ENCODE results near the gene MUC5B.

The MUC5B gene

GRCh38 chr11:1209371-1210057 is 13.4 kb upstream of the MUC5B start:
- TF ChIP-seq TAF1 (IDR thresholded peaks at IDR 0.05; ENCODE audit: borderline replicate concordance, insufficient read depth, low read length) (no peak), FOXP2 (optimal IDR thresholded peaks at IDR 0.05; ENCODE audit: borderline replicate concordance, extremely low read depth, extremely low read length, insufficient read depth) (no peak), POLR2AphosphoS5 (IDR thresholded peaks at IDR 0.05; ENCODE audit: low read depth, low read length) (no peak), REST (IDR thresholded peaks at IDR 0.05; ENCODE audit: insufficient read depth in 1 of 2, low read depth in 2 of 2, low read length in 2 of 2) (no peak), SIN3A (IDR thresholded peaks at IDR 0.05; ENCODE audit: borderline replicate concordance, insufficient read depth, low read length) (no peak)

GRCh38 chr11:1211838-1212237 is 11.0 kb upstream of the MUC5B start:
- TF ChIP-seq SIN3A (IDR thresholded peaks at IDR 0.05; ENCODE audit: borderline replicate concordance, insufficient read depth, low read length) (no peak), POLR2AphosphoS5 (IDR thresholded peaks at IDR 0.05; ENCODE audit: low read depth, low read length) (no peak), REST (IDR thresholded peaks at IDR 0.05; ENCODE audit: insufficient read depth in 1 of 2, low read depth in 2 of 2, low read length in 2 of 2) (no peak), TAF1 (IDR thresholded peaks at IDR 0.05; ENCODE audit: borderline replicate concordance, insufficient read depth, low read length) (no peak), FOXP2 (optimal IDR thresholded peaks at IDR 0.05; ENCODE audit: borderline replicate concordance, extremely low read depth, extremely low read length, insufficient read depth) (no peak)

- no peak for TF ChIP-seq REST (IDR thresholded peaks at IDR 0.05; ENCODE audit: insufficient read depth in 1 of 2, low read depth in 2 of 2, low read length in 2 of 2)
- TF ChIP-seq POLR2AphosphoS5 (IDR thresholded peaks at IDR 0.05; ENCODE audit: low read depth, low read length), result no peak
- TF ChIP-seq FOXP2 (optimal IDR thresholded peaks at IDR 0.05; ENCODE audit: borderline replicate concordance, extremely low read depth, extremely low read length, insufficient read depth), result no peak
- TF ChIP-seq SIN3A (IDR thresholded peaks at IDR 0.05; ENCODE audit: borderline replicate concordance, insufficient read depth, low read length), result no peak
- no peak for TF ChIP-seq TAF1 (IDR thresholded peaks at IDR 0.05; ENCODE audit: borderline replicate concordance, insufficient read depth, low read length)
These were observed 5.7 kb upstream of the MUC5B start for GRCh38 chr11:1217151-1217550.

- TF ChIP-seq POLR2AphosphoS5 (IDR thresholded peaks at IDR 0.05; ENCODE audit: low read depth, low read length) (no peak), TAF1 (IDR thresholded peaks at IDR 0.05; ENCODE audit: borderline replicate concordance, insufficient read depth, low read length) (no peak), FOXP2 (optimal IDR thresholded peaks at IDR 0.05; ENCODE audit: borderline replicate concordance, extremely low read depth, extremely low read length, insufficient read depth) (no peak), SIN3A (IDR thresholded peaks at IDR 0.05; ENCODE audit: borderline replicate concordance, insufficient read depth, low read length) (no peak), REST (IDR thresholded peaks at IDR 0.05; ENCODE audit: insufficient read depth in 1 of 2, low read depth in 2 of 2, low read length in 2 of 2) (no peak)
These were observed 4.5 kb upstream of the MUC5B start for GRCh38 chr11:1218256-1218787.
